Nephron progenitor cell (in vitro differentiated cells): ENCODE results near the gene AVL9.

Experiments used
- DNase-seq: peaks from one replicate; pipeline ENCODE4 v3.0.0; 2021
- H3K27ac Mint-ChIP-seq: 2 replicates; pipeline ENCODE4 v1.8.0; 2021; ENCODE audit warnings: mild to moderate bottlenecking, moderate library complexity, mixed read lengths
- H3K27me3 Mint-ChIP-seq: 2 replicates; pipeline ENCODE4 v1.8.0; 2021; ENCODE audit warnings: mild to moderate bottlenecking, low read depth, mixed read lengths; ENCODE audit not compliant: poor library complexity
- H3K36me3 Mint-ChIP-seq: 2 replicates; pipeline ENCODE4 v1.8.0; 2021; ENCODE audit warnings: low read depth, mixed read lengths
- H3K4me1 Mint-ChIP-seq: 2 replicates; pipeline ENCODE4 v1.8.0; 2021; ENCODE audit warnings: mixed read lengths
- H3K4me3 Mint-ChIP-seq: 2 replicates; pipeline ENCODE4 v1.8.0; 2021; ENCODE audit warnings: mild to moderate bottlenecking, moderate library complexity, mixed read lengths
- H3K9me3 Mint-ChIP-seq: 2 replicates; pipeline ENCODE4 v1.8.0; 2021; ENCODE audit warnings: mild to moderate bottlenecking, moderate library complexity, mixed read lengths
- CTCF ChIP-seq: fragments of 200-600 bp; sonication (generic); IDR thresholded peaks from 2 replicates; pipeline ENCODE4 v1.5.0; 2021; ENCODE audit warnings: antibody characterized with exemption

Gene AVL9

GRCh38 chr7:32535162-32535702, 39.9 kb downstream of the AVL9 start:
- TF ChIP-seq CTCF: no peak
- peaks cover 9% of the 10 kb centered on the region for H3K4me1 Mint-ChIP-seq
- no peak for DNase-seq
- H3K4me3 Mint-ChIP-seq: no peak overlapping the region
- peaks cover 8% of the 10 kb centered on the region for H3K9me3 Mint-ChIP-seq
- H3K27ac Mint-ChIP-seq: no peak overlapping the region
- H3K27me3 Mint-ChIP-seq: no peaks in the 10 kb centered on the region
- H3K36me3 Mint-ChIP-seq: peaks cover 41% of the 10 kb centered on the region

- peaks cover 9% of the 10 kb centered on the region for H3K4me1 Mint-ChIP-seq
- no peak for TF ChIP-seq CTCF
- no peak overlapping the region for H3K27ac Mint-ChIP-seq
Observed at GRCh38 chr7:32536016-32536415, 40.7 kb downstream of the AVL9 start.

GRCh38 chr7:32536585-32536984, 41.3 kb downstream of the AVL9 start:
- DNase-seq: no peak
- Mint-ChIP-seq H3K4me3 (no peak overlapping the region), H3K27ac (peak overlapping the region; percentile 59), H3K9me3 (peaks cover 9% of the 10 kb centered on the region), H3K27me3 (no peaks in the 10 kb centered on the region), H3K4me1 (peaks cover 9% of the 10 kb centered on the region), H3K36me3 (peaks cover 45% of the 10 kb centered on the region)
- TF ChIP-seq CTCF: no peak

More at GRCh38 chr7:32536016-32536415, 40.7 kb downstream of the AVL9 start:
- H3K27me3 Mint-ChIP-seq: no peaks in the 10 kb centered on the region
- no peak overlapping the region for H3K4me3 Mint-ChIP-seq
- H3K9me3 Mint-ChIP-seq: peaks cover 9% of the 10 kb centered on the region
- DNase-seq: no peak
- peaks cover 45% of the 10 kb centered on the region for H3K36me3 Mint-ChIP-seq

- no peak overlapping the region for H3K4me3 Mint-ChIP-seq
- H3K36me3 Mint-ChIP-seq: peaks cover 42% of the 10 kb centered on the region
- H3K27ac Mint-ChIP-seq: no peak overlapping the region
- TF ChIP-seq CTCF: no peak
- peaks cover 9% of the 10 kb centered on the region for H3K9me3 Mint-ChIP-seq
- H3K4me1 Mint-ChIP-seq: no peaks in the 10 kb centered on the region
- H3K27me3 Mint-ChIP-seq: no peaks in the 10 kb centered on the region
- no peak for DNase-seq
Observed at GRCh38 chr7:32537760-32538159, 42.5 kb downstream of the AVL9 start.

GRCh38 chr7:32539366-32539765, 44.1 kb downstream of the AVL9 start:
- H3K4me1 Mint-ChIP-seq: no peaks in the 10 kb centered on the region
- H3K9me3 Mint-ChIP-seq: peaks cover 9% of the 10 kb centered on the region
- peaks cover 49% of the 10 kb centered on the region for H3K36me3 Mint-ChIP-seq
- DNase-seq: no peak
- no peak overlapping the region for H3K27ac Mint-ChIP-seq
- H3K27me3 Mint-ChIP-seq: no peaks in the 10 kb centered on the region
- no peak for TF ChIP-seq CTCF
- no peak overlapping the region for H3K4me3 Mint-ChIP-seq

GRCh38 chr7:32539919-32540531, 44.7 kb downstream of the AVL9 start:
- Mint-ChIP-seq H3K4me1 (no peaks in the 10 kb centered on the region), H3K4me3 (no peak overlapping the region), H3K36me3 (peaks cover 49% of the 10 kb centered on the region), H3K9me3 (peaks cover 9% of the 10 kb centered on the region), H3K27ac (no peak overlapping the region), H3K27me3 (no peaks in the 10 kb centered on the region)
- TF ChIP-seq CTCF: no peak
- DNase-seq: no peak
